A673 (cell line): ENCODE results near the gene SH2D2A. TPM values are rescaled to one million over a fixed set of nuclear protein-coding genes. Genes with fewer than 3 reads are reported as not detected.

Source experiments
- BruUV-seq: library from RNA; stranded (reverse); fragments of 400-500 nt; replicated peaks from 2 replicates; lab custom pipeline; 2021; lab: Mats Ljungman, UMichigan
- CTCF ChIA-PET: fragments of 300-600 bp; sonication (Branson Sonifier 250); formaldehyde crosslinking; loops from one replicate; lab custom pipeline; 2022; ENCODE audit warnings: antibody characterized with exemption; lab: Charles Lee
- POLR2A ChIA-PET: fragments of 300-600 bp; sonication (Branson Sonifier 250); formaldehyde crosslinking; loops from one replicate; lab custom pipeline; 2022; ENCODE audit warnings: antibody characterized with exemption; ENCODE audit not compliant: low non-redundant PET; lab: Charles Lee
- DNase-seq: peaks from one replicate; pipeline ENCODE4 v3.0.0-alpha.2; 2015; ENCODE audit warnings: low spot score
- H3K27ac ChIP-seq: fragments of 200-600 bp; sonication (generic); 2 replicates; pipeline ENCODE4 v1.5.1; 2016; ENCODE audit warnings: mixed run types, low read depth, mild to moderate bottlenecking, mixed read lengths, antibody characterized with exemption, low read length; ENCODE audit not compliant: poor library complexity, severe bottlenecking
- H3K27me3 ChIP-seq: fragments of 200-600 bp; sonication (generic); replicated peaks from 2 replicates; pipeline ENCODE4 v1.6.1; 2017; ENCODE audit warnings: mixed run types, low read depth, mild to moderate bottlenecking, mixed read lengths, antibody characterized with exemption, low read length; ENCODE audit not compliant: insufficient read depth, poor library complexity
- H3K36me3 ChIP-seq: fragments of 200-600 bp; sonication (generic); 2 replicates; pipeline ENCODE4 v1.6.1; 2016; ENCODE audit warnings: mixed run types, mild to moderate bottlenecking, mixed read lengths, antibody characterized with exemption, low read length; ENCODE audit not compliant: insufficient read depth, poor library complexity, severe bottlenecking
- H3K4me1 ChIP-seq: fragments of 200-600 bp; sonication (generic); 2 replicates; pipeline ENCODE4 v1.6.1; 2017; ENCODE audit warnings: mixed run types, mild to moderate bottlenecking, mixed read lengths, antibody characterized with exemption, low read length; ENCODE audit not compliant: insufficient read depth, poor library complexity, severe bottlenecking
- H3K4me3 ChIP-seq: fragments of 200-600 bp; sonication (generic); 2 replicates; pipeline ENCODE4 v1.5.1; 2016; ENCODE audit warnings: low read depth, mixed run types, mild to moderate bottlenecking, mixed read lengths, low read length; ENCODE audit not compliant: poor library complexity, severe bottlenecking
- H3K9me3 ChIP-seq: fragments of 200-600 bp; sonication (generic); 2 replicates; pipeline ENCODE4 v1.6.1; 2016; ENCODE audit warnings: mixed run types, low read depth, mild to moderate bottlenecking, mixed read lengths, antibody characterized with exemption, low read length; ENCODE audit not compliant: poor library complexity, severe bottlenecking
- CTCF ChIP-seq: fragments of 300-800, 200-600 bp; sonication (generic); conservative IDR thresholded peaks from 2 replicates; pipeline ENCODE4 v1.5.1; 2017; ENCODE audit warnings: low read depth, mild to moderate bottlenecking, antibody characterized with exemption, low read length, moderate library complexity, mixed read lengths
- EZH2 ChIP-seq: fragments of 200-600 bp; sonication (generic); IDR thresholded peaks from 2 replicates; pipeline ENCODE4 v1.6.1; 2017; ENCODE audit warnings: borderline replicate concordance, low read depth, mild to moderate bottlenecking, mixed read lengths, antibody characterized with exemption, low read length; ENCODE audit not compliant: poor library complexity, severe bottlenecking
- intact Hi-C: fragments of 100-400 bp; cut with micrococcal nuclease; formaldehyde crosslinking; loops from one replicate; pipeline ENCODE4 v1.10.0; 2022; ENCODE audit not compliant: unreplicated experiment
- total RNA-seq: library from RNA; stranded (reverse); gene quantifications from 2 replicates; pipeline ENCODE4 v1.2.3, GENCODE V29; 2021

The SH2D2A gene
- total RNA-seq, 1 experiment from 2014 or later: 3.5 TPM

- H3K27ac ChIP-seq: no peak overlapping the region
- no peaks in the 10 kb centered on the region for H3K9me3 ChIP-seq
- ChIA-PET POLR2A (no interaction called here), CTCF (no interaction called here)
- no peak overlapping the region for H3K4me3 ChIP-seq
- no peaks in the 10 kb centered on the region for H3K27me3 ChIP-seq
- BruUV-seq: no TSS peak
- no peak for DNase-seq
- no peaks in the 10 kb centered on the region for H3K36me3 ChIP-seq
- intact Hi-C loops: no loop called here
- TF ChIP-seq EZH2 (no peak), CTCF (no peak)
- no peaks in the 10 kb centered on the region for H3K4me1 ChIP-seq
Observed at GRCh38 chr1:156849151-156849496, 32.5 kb upstream of the SH2D2A start.

- BruUV-seq: no TSS peak
- intact Hi-C loops: no loop called here
- Histone ChIP-seq H3K4me1 (no peaks in the 10 kb centered on the region), H3K36me3 (no peaks in the 10 kb centered on the region), H3K27ac (no peak overlapping the region), H3K9me3 (no peaks in the 10 kb centered on the region), H3K27me3 (no peaks in the 10 kb centered on the region), H3K4me3 (no peak overlapping the region)
- no peak for TF ChIP-seq EZH2
- CTCF ChIA-PET: interaction anchor here (1.0 kb wide), 1 partner anchor 11 kb away, joined by 3 read pairs; no protein-coding TSS in a partner anchor
- no peak for DNase-seq
- POLR2A ChIA-PET: no interaction called here
Observed at GRCh38 chr1:156848461-156849150, 32.0 kb upstream of the SH2D2A start.

- DNase-seq: no peak
- no peaks in the 10 kb centered on the region for H3K4me1 ChIP-seq
- H3K27me3 ChIP-seq: no peaks in the 10 kb centered on the region
- TF ChIP-seq CTCF (no peak), EZH2 (no peak)
- BruUV-seq: no TSS peak
- ChIA-PET POLR2A (no interaction called here), CTCF (interaction anchor here (0.5 to 1.0 kb wide), 3 partner anchors 12 to 233 kb away, joined by 3 to 6 read pairs (median 3); no protein-coding TSS in a partner anchor)
- no peak overlapping the region for H3K4me3 ChIP-seq
- H3K27ac ChIP-seq: no peak overlapping the region
- H3K9me3 ChIP-seq: no peaks in the 10 kb centered on the region
- H3K36me3 ChIP-seq: no peaks in the 10 kb centered on the region
- intact Hi-C loops: no loop called here
Observed at GRCh38 chr1:156847591-156848460, 31.2 kb upstream of the SH2D2A start.
